Adrenal gland (tissue), 5 donors: Measurements from ENCODE around the gene NTF3.

Experiments used
- CTCF ChIP-seq, 6 experiments: fragments of 450-650 bp in 4 of 6; fragments of 200-600 bp in 2 of 6; sonication (generic) in 1 of 6; IDR thresholded peaks; 1 replicate in 5 of 6; 2 replicates in 1 of 6; pipeline versions ENCODE4 v1.5.1 to v1.8.0; 2016 to 2021; ENCODE audit warnings: antibody characterized with exemption in 6 of 6, mild to moderate bottlenecking in 2 of 6, moderate library complexity in 1 of 6
- POLR2A ChIP-seq, 2 donors: fragments of 450-650 bp; IDR thresholded peaks; one replicate each; pipeline ENCODE4 v1.6.1; 2017; ENCODE audit warnings: antibody characterized with exemption in 2 of 2, mild to moderate bottlenecking in 2 of 2, moderate library complexity in 1 of 2
- donor health status: DM: no; HTN: no; CAD: no.

GRCh38 chr12:5467931-5468330 lies 36.0 kb downstream of the NTF3 start:
- no peak for TF ChIP-seq CTCF (IDR thresholded peaks at IDR 0.05)
- no peak for TF ChIP-seq POLR2A (IDR thresholded peaks at IDR 0.05)
